ENCODE measurements around the gene PLCXD1.

PLCXD1 gene

DNA sequence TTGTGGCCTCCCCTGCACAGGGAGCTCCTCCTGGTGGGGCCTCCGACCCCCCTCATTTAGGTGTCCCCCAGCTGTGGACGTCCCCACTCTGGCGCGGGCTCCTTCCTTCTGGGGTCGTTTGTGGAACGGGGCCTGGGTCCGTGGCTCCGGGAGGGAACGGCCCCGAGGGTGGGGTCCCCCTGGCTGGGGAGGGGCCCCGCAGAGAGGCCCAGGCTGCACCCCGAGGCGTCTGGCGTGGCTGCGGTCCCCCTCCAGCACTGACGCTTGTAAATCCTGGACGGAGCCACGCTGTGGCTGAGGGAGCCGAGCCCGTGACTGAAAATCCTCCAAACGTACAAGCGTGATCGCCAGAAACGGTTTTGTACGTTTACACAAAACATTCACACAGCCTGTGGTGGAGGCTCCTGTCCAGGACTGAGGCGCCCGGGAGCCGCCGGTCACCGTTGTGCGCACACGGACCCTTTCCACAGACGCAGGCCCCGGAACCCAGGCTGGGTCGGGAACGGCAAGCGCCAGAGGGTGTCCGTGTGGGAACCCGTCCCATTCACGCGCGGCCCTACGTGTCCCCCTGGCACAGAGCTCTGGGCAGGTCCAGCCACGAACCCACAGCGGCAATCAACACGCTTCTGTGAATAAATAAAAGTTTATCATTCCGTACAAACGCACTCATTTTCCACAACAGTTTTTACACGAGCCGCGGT is 52.6 kb downstream of the PLCXD1 start:
- no peak for ATAC-seq
- TF ChIP-seq RARB (CRISPR knock-in tag; IDR thresholded peaks at IDR 0.05) (no peak), BACH2 (CRISPR knock-in tag; IDR thresholded peaks at IDR 0.05; ENCODE audit: borderline replicate concordance) (no peak), ZC3H10 (CRISPR knock-in tag; IDR thresholded peaks at IDR 0.05) (no peak), PPARA (CRISPR knock-in tag; IDR thresholded peaks at IDR 0.05; ENCODE audit: borderline replicate concordance) (no peak), GLIS3 (CRISPR knock-in tag; IDR thresholded peaks at IDR 0.05) (no peak)

DNA sequence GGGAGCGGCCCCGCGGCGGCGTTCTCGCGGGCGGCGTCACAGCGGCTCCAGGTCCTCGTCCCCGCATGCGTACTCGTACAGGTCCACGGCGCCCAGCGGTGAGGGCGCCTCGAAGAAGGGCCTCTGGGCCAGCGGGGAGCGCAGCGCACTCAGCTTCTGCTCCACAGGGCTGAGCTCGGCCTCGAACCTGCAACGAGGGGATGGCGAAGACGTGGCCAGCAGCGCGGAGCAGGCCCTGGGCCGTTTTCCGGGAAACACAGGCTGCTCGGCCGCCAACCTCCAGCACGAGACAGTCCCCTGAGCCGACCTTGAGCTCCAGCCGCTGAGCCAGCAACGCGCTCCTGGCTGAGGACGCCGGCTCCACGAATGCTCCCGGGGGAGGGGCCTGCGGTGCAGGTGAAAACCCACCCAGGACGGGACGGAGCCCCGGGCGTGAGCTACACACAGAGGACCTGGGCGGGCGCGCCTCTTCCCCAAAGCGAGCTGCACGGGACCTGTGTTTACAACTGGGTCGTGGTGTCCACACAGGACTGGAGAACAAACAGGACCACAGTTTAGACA is 53.2 kb downstream of the PLCXD1 start:
- ATAC-seq: no peak
- TF ChIP-seq POU6F1 (CRISPR knock-in tag; IDR thresholded peaks at IDR 0.05; ENCODE audit: borderline replicate concordance, low read depth) (no peak), ZFP3 (CRISPR knock-in tag; IDR thresholded peaks at IDR 0.05) (no peak), ARNTL (CRISPR knock-in tag; IDR thresholded peaks at IDR 0.05; ENCODE audit: borderline replicate concordance, low read depth) (no peak), PPARA (CRISPR knock-in tag; IDR thresholded peaks at IDR 0.05; ENCODE audit: borderline replicate concordance) (no peak), ZNF70 (CRISPR knock-in tag; IDR thresholded peaks at IDR 0.05) (no peak), TOX (CRISPR knock-in tag; IDR thresholded peaks at IDR 0.05; ENCODE audit: borderline replicate concordance) (no peak), ZNF8 (CRISPR knock-in tag; IDR thresholded peaks at IDR 0.05) (no peak), ZFP30 (CRISPR knock-in tag; IDR thresholded peaks at IDR 0.05) (no peak), BACH2 (CRISPR knock-in tag; IDR thresholded peaks at IDR 0.05; ENCODE audit: borderline replicate concordance) (no peak), SNAI2 (CRISPR knock-in tag; IDR thresholded peaks at IDR 0.05) (no peak), ZNF565 (CRISPR knock-in tag; conservative IDR thresholded peaks at IDR 0.05; ENCODE audit: low read depth) (no peak), RARB (CRISPR knock-in tag; IDR thresholded peaks at IDR 0.05) (no peak), CSDC2 (CRISPR knock-in tag; IDR thresholded peaks at IDR 0.05) (no peak), ZC3H10 (CRISPR knock-in tag; IDR thresholded peaks at IDR 0.05) (no peak), PATZ1 (CRISPR knock-in tag; IDR thresholded peaks at IDR 0.05; ENCODE audit: borderline replicate concordance) (no peak)

DNA sequence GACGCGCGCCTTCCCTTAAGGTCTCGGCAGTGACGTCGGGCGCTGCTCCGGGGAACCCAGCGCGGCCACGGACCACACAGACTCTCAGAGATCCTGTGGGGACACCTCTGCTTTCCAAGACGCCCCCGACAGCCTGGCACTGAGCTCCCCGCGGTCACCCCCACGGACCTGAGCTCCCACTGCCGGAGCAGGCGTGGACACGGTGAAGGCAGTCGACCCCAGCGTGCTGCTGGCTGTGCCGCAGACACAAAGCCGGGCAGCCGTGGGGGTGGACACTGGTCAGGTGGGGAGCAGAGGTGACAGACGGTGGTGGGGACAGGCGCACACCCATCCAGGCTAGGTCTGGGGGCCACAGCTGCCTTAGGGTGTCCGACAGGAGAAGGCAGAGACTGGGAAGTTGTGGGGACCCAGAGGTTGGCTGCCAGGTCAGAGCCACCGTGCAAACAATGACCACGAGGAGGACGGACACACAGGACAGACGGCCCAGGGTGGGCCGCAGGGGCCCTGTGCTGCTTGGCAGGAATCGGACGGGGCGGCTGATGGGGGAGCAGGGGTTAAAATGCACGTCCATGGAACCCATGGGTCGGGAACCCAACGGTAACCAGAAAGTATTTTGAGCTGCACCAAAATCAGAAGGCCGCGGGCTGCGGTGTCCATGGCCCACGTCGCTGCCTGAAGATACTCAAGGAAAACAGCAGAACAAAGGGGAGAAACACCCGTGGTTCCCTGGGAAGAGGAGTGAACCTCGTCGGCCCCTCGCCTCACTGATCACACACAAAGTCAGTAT is 54.0 kb downstream of the PLCXD1 start:
- ATAC-seq: no peak
- no peak for TF ChIP-seq TSHZ2 (CRISPR knock-in tag; IDR thresholded peaks at IDR 0.05)

- no peak for ATAC-seq
- TF ChIP-seq CSDC2 (CRISPR knock-in tag; IDR thresholded peaks at IDR 0.05): no peak
- TF ChIP-seq ZFP3 (CRISPR knock-in tag; IDR thresholded peaks at IDR 0.05): no peak
- no peak for TF ChIP-seq GLIS3 (CRISPR knock-in tag; IDR thresholded peaks at IDR 0.05)
- no peak for TF ChIP-seq OSR1 (CRISPR knock-in tag; IDR thresholded peaks at IDR 0.05)
- TF ChIP-seq TCF4 (CRISPR knock-in tag; IDR thresholded peaks at IDR 0.05; ENCODE audit: borderline replicate concordance): no peak
- TF ChIP-seq RARB (CRISPR knock-in tag; IDR thresholded peaks at IDR 0.05): no peak
- no peak for TF ChIP-seq ZC3H10 (CRISPR knock-in tag; IDR thresholded peaks at IDR 0.05)
- no peak for TF ChIP-seq ESRRG (CRISPR knock-in tag; IDR thresholded peaks at IDR 0.05)
- TF ChIP-seq TSHZ2 (CRISPR knock-in tag; IDR thresholded peaks at IDR 0.05): no peak
- no peak for TF ChIP-seq POU6F1 (CRISPR knock-in tag; IDR thresholded peaks at IDR 0.05; ENCODE audit: borderline replicate concordance, low read depth)
- TF ChIP-seq, protein P1, sequence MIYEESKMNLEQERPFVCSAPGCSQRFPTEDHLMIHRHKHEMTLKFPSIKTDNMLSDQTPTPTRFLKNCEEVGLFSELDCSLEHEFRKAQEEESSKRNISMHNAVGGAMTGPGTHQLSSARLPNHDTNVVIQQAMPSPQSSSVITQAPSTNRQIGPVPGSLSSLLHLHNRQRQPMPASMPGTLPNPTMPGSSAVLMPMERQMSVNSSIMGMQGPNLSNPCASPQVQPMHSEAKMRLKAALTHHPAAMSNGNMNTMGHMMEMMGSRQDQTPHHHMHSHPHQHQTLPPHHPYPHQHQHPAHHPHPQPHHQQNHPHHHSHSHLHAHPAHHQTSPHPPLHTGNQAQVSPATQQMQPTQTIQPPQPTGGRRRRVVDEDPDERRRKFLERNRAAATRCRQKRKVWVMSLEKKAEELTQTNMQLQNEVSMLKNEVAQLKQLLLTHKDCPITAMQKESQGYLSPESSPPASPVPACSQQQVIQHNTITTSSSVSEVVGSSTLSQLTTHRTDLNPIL (CRISPR knock-in tag; IDR thresholded peaks at IDR 0.05; ENCODE audit: low read depth): no peak
Observed at GRCh38 chrX:335758-336155, 54.6 kb downstream of the PLCXD1 start.
